Measurements from ENCODE around the gene CTNNA3.

- TF ChIP-seq CTCF (IDR thresholded peaks at IDR 0.05; ENCODE audit: extremely low read depth in 1 of 2, insufficient read depth in 1 of 2, low read depth in 1 of 2, low read length in 2 of 2) = no peak
- TF ChIP-seq POLR2A (IDR thresholded peaks at IDR 0.05; ENCODE audit: low read depth, low read length) = no peak
These were observed 1481.1 kb downstream of the CTNNA3 start for GRCh38 chr10:66214721-66215404.
